Loucy (cell line): ENCODE results near the gene OXCT1.

Source experiments
- H2AFZ ChIP-seq: fragments of 200-600 bp; sonication (generic); 2 replicates; pipeline ENCODE4 v1.6.0; 2016; ENCODE audit warnings: antibody characterized with exemption, mild to moderate bottlenecking, low read length, moderate library complexity
- H3F3A ChIP-seq: fragments of 200-600 bp; 2 replicates; pipeline ENCODE4 v1.6.0; 2016; ENCODE audit warnings: antibody characterized with exemption, low read depth, mild to moderate bottlenecking
- H3K27me3 ChIP-seq: fragments of 200-600 bp; sonication (generic); 2 replicates; pipeline ENCODE4 v1.6.1; 2014; ENCODE audit warnings: low read length, mild to moderate bottlenecking; ENCODE audit not compliant: insufficient read depth, poor library complexity, severe bottlenecking
- H3K36me3 ChIP-seq: fragments of 200-600 bp; sonication (generic); 2 replicates; pipeline ENCODE4 v1.6.1; 2016; ENCODE audit warnings: low read length; ENCODE audit not compliant: insufficient read depth
- H3K4me1 ChIP-seq: fragments of 200-600 bp; sonication (generic); 2 replicates; pipeline ENCODE4 v1.5.1; 2014; ENCODE audit warnings: low read length, mild to moderate bottlenecking; ENCODE audit not compliant: insufficient read depth, poor library complexity, severe bottlenecking
- H3K4me2 ChIP-seq: fragments of 200-600 bp; sonication (generic); 2 replicates; pipeline ENCODE4 v1.6.0; 2014; ENCODE audit warnings: antibody characterized with exemption, low read length, low read depth, mild to moderate bottlenecking; ENCODE audit not compliant: poor library complexity, severe bottlenecking
- H3K4me3 ChIP-seq: fragments of 200-600 bp; sonication (generic); 2 replicates; pipeline ENCODE4 v1.5.1; 2014; ENCODE audit warnings: low read length, mild to moderate bottlenecking, mixed read lengths; ENCODE audit not compliant: poor library complexity, severe bottlenecking
- H3K79me2 ChIP-seq: fragments of 200-600 bp; sonication (generic); 2 replicates; pipeline ENCODE4 v1.6.1; 2014; ENCODE audit warnings: low read length; ENCODE audit not compliant: insufficient read depth
- H3K9ac ChIP-seq: fragments of 200-600 bp; sonication (generic); 2 replicates; pipeline ENCODE4 v1.6.0; 2014; ENCODE audit warnings: mild to moderate bottlenecking, low read depth, low read length, moderate library complexity; ENCODE audit not compliant: poor library complexity, severe bottlenecking
- H3K9me2 ChIP-seq: fragments of 200-600 bp; sonication (generic); replicated peaks from 2 replicates; pipeline ENCODE4 v1.6.1; 2016; ENCODE audit warnings: low read depth, low read length, mixed read lengths
- H3K9me3 ChIP-seq: fragments of 200-600 bp; sonication (generic); 2 replicates; pipeline ENCODE4 v1.6.1; 2014; ENCODE audit warnings: mild to moderate bottlenecking, antibody characterized with exemption, low read length, low read depth; ENCODE audit not compliant: insufficient read depth
- H4K20me1 ChIP-seq: fragments of 200-600 bp; sonication (generic); 2 replicates; pipeline ENCODE4 v1.6.0; 2014; ENCODE audit warnings: antibody characterized with exemption, low read length, mild to moderate bottlenecking; ENCODE audit not compliant: insufficient read depth, poor library complexity, severe bottlenecking
- EZH2phosphoT487 ChIP-seq: fragments of 200-600 bp; IDR thresholded peaks from 2 replicates; pipeline ENCODE4 v1.6.1; 2018; ENCODE audit warnings: antibody characterized with exemption, mild to moderate bottlenecking, moderate library complexity, borderline replicate concordance
- TF ChIP-seq, protein P1 (sequence below): fragments of 200-600 bp; sonication (generic); conservative IDR thresholded peaks from 2 replicates; pipeline ENCODE4 v1.5.1; 2014; ENCODE audit warnings: mild to moderate bottlenecking, antibody characterized with exemption, low read length

OXCT1 gene

DNA sequence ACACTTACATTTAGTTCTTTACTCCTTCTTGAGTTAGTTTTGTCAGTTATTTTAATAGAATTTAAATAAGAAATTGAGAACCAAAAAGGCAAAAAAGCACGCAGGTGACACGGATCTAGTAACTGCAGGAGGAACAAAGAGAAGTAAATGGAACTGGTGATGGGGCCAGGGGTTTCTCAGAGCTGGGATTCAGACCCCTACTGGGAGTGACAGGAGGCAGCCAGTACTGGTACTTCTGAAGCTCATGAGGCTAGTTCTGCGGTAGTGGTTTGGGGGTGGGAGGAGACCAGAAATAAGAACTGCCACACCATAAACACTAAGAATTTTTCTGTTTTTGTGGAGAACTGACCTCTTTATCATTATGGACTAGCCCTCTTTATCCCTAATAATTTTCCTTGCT is 48.2 kb downstream of the OXCT1 start:
- Histone ChIP-seq H3K9me3 (no peaks in the 10 kb centered on the region), H3F3A (no peaks in the 10 kb centered on the region), H4K20me1 (no peaks in the 10 kb centered on the region), H2AFZ (no peak overlapping the region), H3K4me2 (no peak overlapping the region), H3K4me1 (peaks cover 6% of the 10 kb centered on the region), H3K27me3 (no peaks in the 10 kb centered on the region), H3K9me2 (no peaks in the 10 kb centered on the region), H3K9ac (no peak overlapping the region), H3K36me3 (peaks cover 7% of the 10 kb centered on the region; the same call in 1 of the 2 replicates), H3K4me3 (no peak overlapping the region), H3K79me2 (no peaks in the 10 kb centered on the region)
- TF ChIP-seq, protein P1, sequence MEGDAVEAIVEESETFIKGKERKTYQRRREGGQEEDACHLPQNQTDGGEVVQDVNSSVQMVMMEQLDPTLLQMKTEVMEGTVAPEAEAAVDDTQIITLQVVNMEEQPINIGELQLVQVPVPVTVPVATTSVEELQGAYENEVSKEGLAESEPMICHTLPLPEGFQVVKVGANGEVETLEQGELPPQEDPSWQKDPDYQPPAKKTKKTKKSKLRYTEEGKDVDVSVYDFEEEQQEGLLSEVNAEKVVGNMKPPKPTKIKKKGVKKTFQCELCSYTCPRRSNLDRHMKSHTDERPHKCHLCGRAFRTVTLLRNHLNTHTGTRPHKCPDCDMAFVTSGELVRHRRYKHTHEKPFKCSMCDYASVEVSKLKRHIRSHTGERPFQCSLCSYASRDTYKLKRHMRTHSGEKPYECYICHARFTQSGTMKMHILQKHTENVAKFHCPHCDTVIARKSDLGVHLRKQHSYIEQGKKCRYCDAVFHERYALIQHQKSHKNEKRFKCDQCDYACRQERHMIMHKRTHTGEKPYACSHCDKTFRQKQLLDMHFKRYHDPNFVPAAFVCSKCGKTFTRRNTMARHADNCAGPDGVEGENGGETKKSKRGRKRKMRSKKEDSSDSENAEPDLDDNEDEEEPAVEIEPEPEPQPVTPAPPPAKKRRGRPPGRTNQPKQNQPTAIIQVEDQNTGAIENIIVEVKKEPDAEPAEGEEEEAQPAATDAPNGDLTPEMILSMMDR = no peak
- TF ChIP-seq EZH2phosphoT487 = no peak

DNA sequence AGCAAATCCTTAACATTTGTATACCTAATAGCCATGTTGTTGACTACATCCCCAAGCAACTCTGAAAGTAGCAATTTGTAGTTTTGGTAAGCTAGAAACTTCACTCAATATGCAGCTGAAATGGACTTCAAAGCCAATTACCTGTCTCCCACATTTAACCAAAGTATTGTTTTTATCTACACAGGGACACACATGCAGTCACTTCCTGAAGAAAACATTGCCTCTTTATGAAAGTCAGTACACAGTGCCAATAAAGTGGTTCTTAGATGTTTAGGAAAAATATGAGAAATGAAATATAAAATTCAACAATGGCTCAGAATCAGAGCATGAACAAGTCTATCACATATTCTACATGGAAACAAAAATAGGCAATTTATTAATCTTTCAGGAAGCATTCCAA is 49.2 kb downstream of the OXCT1 start:
- Histone ChIP-seq H3K36me3 (peaks cover 7% of the 10 kb centered on the region; the same call in 1 of the 2 replicates), H3K79me2 (no peaks in the 10 kb centered on the region), H3K9ac (no peak overlapping the region), H3F3A (no peaks in the 10 kb centered on the region), H3K4me1 (peaks cover 6% of the 10 kb centered on the region), H3K9me2 (no peaks in the 10 kb centered on the region), H3K27me3 (no peaks in the 10 kb centered on the region), H4K20me1 (no peaks in the 10 kb centered on the region), H2AFZ (no peak overlapping the region), H3K4me2 (no peak overlapping the region), H3K4me3 (no peak overlapping the region), H3K9me3 (no peaks in the 10 kb centered on the region)
- TF ChIP-seq EZH2phosphoT487 = no peak
- TF ChIP-seq, protein P1 = no peak

DNA sequence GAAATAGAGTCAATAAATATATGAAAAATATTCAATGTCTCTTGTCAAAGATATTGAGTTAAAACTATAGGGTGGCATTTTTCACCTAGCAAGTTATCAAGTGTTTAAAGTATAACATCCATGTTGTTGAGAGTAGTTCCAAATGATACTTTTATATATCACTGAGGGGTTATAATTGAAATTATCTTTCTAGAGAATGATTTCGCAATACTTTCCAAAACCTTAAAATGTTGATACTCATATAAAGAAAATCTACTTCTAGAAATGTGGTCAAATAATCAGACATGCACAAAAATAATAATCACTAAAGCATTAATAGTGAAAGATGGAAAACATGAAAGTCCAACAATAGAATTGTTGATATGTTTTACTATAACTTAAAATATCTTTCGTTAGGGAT is 50.1 kb downstream of the OXCT1 start:
- no peak overlapping the region for H3K4me2 ChIP-seq
- no peak overlapping the region for H3K4me3 ChIP-seq
- H3F3A ChIP-seq = no peaks in the 10 kb centered on the region
- H3K9ac ChIP-seq = no peak overlapping the region
- H3K9me2 ChIP-seq = no peaks in the 10 kb centered on the region
- no peaks in the 10 kb centered on the region for H3K27me3 ChIP-seq
- TF ChIP-seq EZH2phosphoT487 = no peak
- TF ChIP-seq, protein P1 = no peak
- H3K9me3 ChIP-seq = no peaks in the 10 kb centered on the region
- peaks cover 6% of the 10 kb centered on the region for H3K4me1 ChIP-seq
- H3K79me2 ChIP-seq = no peaks in the 10 kb centered on the region
- H4K20me1 ChIP-seq = no peaks in the 10 kb centered on the region
- peaks cover 4% of the 10 kb centered on the region; the same call in 1 of the 2 replicates for H3K36me3 ChIP-seq
- H2AFZ ChIP-seq = no peak overlapping the region
